H9 (cell line): ENCODE results near the gene TRPM1. TPM values are rescaled to one million over a fixed set of nuclear protein-coding genes. Genes with fewer than 3 reads are reported as not detected.
A peak's percentile ranks its signal among the peaks of the same experiment; 100 is the strongest.

Experiments used
- DNase-seq: peaks from one replicate; pipeline ENCODE4 v3.0.0-alpha.2; 2017
- H2AFZ ChIP-seq: one replicate; pipeline ENCODE4 v1.6.1; 2013; ENCODE audit warnings: mild to moderate bottlenecking, low read length, control low read depth, moderate library complexity
- H2AK5ac ChIP-seq: 2 replicates; pipeline ENCODE4 v1.6.1; 2013; ENCODE audit warnings: low read length, control low read depth, mixed read lengths; ENCODE audit not compliant: insufficient read length
- H2BK120ac ChIP-seq: one replicate; pipeline ENCODE4 v1.6.1; 2013; ENCODE audit warnings: low read depth, mild to moderate bottlenecking, low read length, control low read depth, inconsistent platforms; ENCODE audit not compliant: poor library complexity, severe bottlenecking
- H2BK12ac ChIP-seq: 2 replicates; pipeline ENCODE4 v1.6.1; 2013; ENCODE audit warnings: low read length, control low read depth, mixed read lengths, low read depth; ENCODE audit not compliant: insufficient read length
- H2BK15ac ChIP-seq: 2 replicates; pipeline ENCODE4 v1.6.1; 2013; ENCODE audit warnings: low read depth, low read length, control low read depth
- H2BK20ac ChIP-seq: one replicate; pipeline ENCODE4 v1.6.1; 2013; ENCODE audit warnings: low read depth, mild to moderate bottlenecking, low read length, control low read depth, inconsistent platforms; ENCODE audit not compliant: poor library complexity, severe bottlenecking
- H2BK5ac ChIP-seq: 2 replicates; pipeline ENCODE4 v1.6.1; 2013; ENCODE audit warnings: low read length, control low read depth, mixed read lengths; ENCODE audit not compliant: insufficient read length
- H3K14ac ChIP-seq: 2 replicates; pipeline ENCODE4 v1.6.1; 2013; ENCODE audit warnings: low read length, control low read depth; ENCODE audit not compliant: insufficient read depth
- H3K18ac ChIP-seq: 2 replicates; pipeline ENCODE4 v1.6.1; 2013; ENCODE audit warnings: low read depth, mild to moderate bottlenecking, mixed read lengths, low read length, control low read depth; ENCODE audit not compliant: insufficient read length
- H3K23ac ChIP-seq: 2 replicates; pipeline ENCODE4 v1.6.1; 2013; ENCODE audit warnings: low read length, control low read depth, mixed read lengths, low read depth; ENCODE audit not compliant: insufficient read length
- H3K23me2 ChIP-seq: 2 replicates; pipeline ENCODE4 v1.6.1; 2013; ENCODE audit warnings: low read depth, mild to moderate bottlenecking, mixed read lengths, low read length, control low read depth; ENCODE audit not compliant: insufficient read length, poor library complexity, severe bottlenecking
- H3K27ac ChIP-seq: 2 replicates; pipeline ENCODE4 v1.5.1; 2013; ENCODE audit warnings: low read length, control low read depth, mixed read lengths, low read depth; ENCODE audit not compliant: insufficient read length
- H3K27me3 ChIP-seq: 2 replicates; pipeline ENCODE4 v1.6.1; 2013; ENCODE audit warnings: low read length, control low read depth, inconsistent platforms; ENCODE audit not compliant: insufficient read depth
- H3K4ac ChIP-seq: 2 replicates; pipeline ENCODE4 v1.6.1; 2013; ENCODE audit warnings: low read depth, mild to moderate bottlenecking, control low read depth, inconsistent platforms, low read length, moderate library complexity
- H3K4me1 ChIP-seq: 2 replicates; pipeline ENCODE4 v1.6.1; 2013; ENCODE audit warnings: low read length, control low read depth, inconsistent platforms; ENCODE audit not compliant: insufficient read depth
- H3K4me2 ChIP-seq: 2 replicates; pipeline ENCODE4 v1.6.1; 2013; ENCODE audit warnings: low read length, control low read depth, mixed read lengths; ENCODE audit not compliant: insufficient read length, insufficient read depth
- H3K56ac ChIP-seq: 2 replicates; pipeline ENCODE4 v1.6.1; 2013; ENCODE audit warnings: low read depth, mild to moderate bottlenecking, mixed read lengths, low read length, control low read depth; ENCODE audit not compliant: insufficient read length
- H3K79me1 ChIP-seq: 2 replicates; pipeline ENCODE4 v1.6.1; 2013; ENCODE audit warnings: low read depth, mild to moderate bottlenecking, moderate library complexity, low read length, control low read depth, inconsistent platforms; ENCODE audit not compliant: insufficient read depth, poor library complexity, severe bottlenecking
- H3K79me2 ChIP-seq: 2 replicates; pipeline ENCODE4 v1.6.1; 2013; ENCODE audit warnings: low read length, control low read depth, inconsistent platforms; ENCODE audit not compliant: insufficient read depth
- H3K9ac ChIP-seq: 2 replicates; pipeline ENCODE4 v1.6.1; 2013; ENCODE audit warnings: low read length, control low read depth, mixed read lengths; ENCODE audit not compliant: insufficient read length; ENCODE audit errors: extremely low read depth
- H3K9me3 ChIP-seq: one replicate; pipeline ENCODE4 v1.6.1; 2013; ENCODE audit warnings: low read depth, low read length, inconsistent platforms; ENCODE audit not compliant: control insufficient read depth
- H3T11ph ChIP-seq: one replicate; pipeline ENCODE4 v1.6.1; 2013; ENCODE audit warnings: mild to moderate bottlenecking, low read length, control low read depth, inconsistent platforms
- H4K20me1 ChIP-seq: one replicate; pipeline ENCODE4 v1.6.1; 2013; ENCODE audit not compliant: control insufficient read depth, insufficient read length, insufficient read depth
- H4K5ac ChIP-seq: 2 replicates; pipeline ENCODE4 v1.6.1; 2013; ENCODE audit warnings: low read depth, mild to moderate bottlenecking, mixed read lengths, low read length, control low read depth; ENCODE audit not compliant: insufficient read length
- H4K8ac ChIP-seq: replicated peaks from 2 replicates; pipeline ENCODE4 v1.6.1; 2013; ENCODE audit warnings: low read length, control low read depth, mixed read lengths, low read depth; ENCODE audit not compliant: insufficient read length
- H4K91ac ChIP-seq: 2 replicates; pipeline ENCODE4 v1.6.1; 2013; ENCODE audit warnings: low read depth, mild to moderate bottlenecking, moderate library complexity, mixed read lengths, low read length, control low read depth; ENCODE audit not compliant: insufficient read length
- H3K27ac Mint-ChIP-seq, 3 experiments: 2 replicates in 2 of 3; 3 replicates in 1 of 3; pipeline ENCODE4 v1.8.0; 2020 to 2021; ENCODE audit warnings: mixed read lengths in 3 of 3, mild to moderate bottlenecking in 1 of 3, moderate library complexity in 1 of 3
- H3K27me3 Mint-ChIP-seq: 2 replicates; pipeline ENCODE4 v1.8.0; 2021; ENCODE audit warnings: low read depth, mild to moderate bottlenecking, moderate library complexity, mixed read lengths
- H3K36me3 Mint-ChIP-seq, 3 experiments: 2 replicates in 2 of 3; 3 replicates in 1 of 3; pipeline ENCODE4 v1.8.0; 2020 to 2021; ENCODE audit warnings: low read depth in 3 of 3, mixed read lengths in 3 of 3; ENCODE audit not compliant: insufficient read depth in 1 of 3
- H3K4me1 Mint-ChIP-seq, 2 experiments: 2 replicates each; pipeline ENCODE4 v1.8.0; 2020; ENCODE audit warnings: mixed read lengths in 2 of 2
- H3K4me3 Mint-ChIP-seq, 2 experiments: 2 replicates in 1 of 2; 3 replicates in 1 of 2; pipeline ENCODE4 v1.8.0; 2020 to 2021; ENCODE audit warnings: mild to moderate bottlenecking in 2 of 2, mixed read lengths in 2 of 2, moderate library complexity in 1 of 2
- H3K9me3 Mint-ChIP-seq, 2 experiments: 2 replicates in 1 of 2; 3 replicates in 1 of 2; pipeline ENCODE4 v1.8.0; 2020; ENCODE audit warnings: mild to moderate bottlenecking in 2 of 2, mixed read lengths in 2 of 2, moderate library complexity in 1 of 2
- CTCF ChIP-seq: fragments of 200-600 bp; sonication (generic); conservative IDR thresholded peaks from 3 replicates; pipeline ENCODE4 v1.8.0; 2021; ENCODE audit warnings: antibody characterized with exemption, mild to moderate bottlenecking
- WGBS: extraction: QIAGEN DNeasy Blood & Tissue Kit; methylation state at CpG from one replicate; pipeline ENCODE4 v1.1.7; 2013; ENCODE audit warnings: missing lambda C conversion rate, low lambda C conversion rate, mixed read lengths; ENCODE audit not compliant: insufficient read length; ENCODE audit errors: extremely low coverage; 5-methylcytosine and 5-hydroxymethylcytosine counted together
- microRNA-seq: library from miRNA; unstranded; fragments of <30 nt; microRNA quantifications from one replicate; pipeline ENCODE4, GENCODE V29; 2020; ENCODE audit warnings: borderline microRNAs expressed
- total RNA-seq: library from RNA; stranded (reverse); gene quantifications from 2 replicates; pipeline ENCODE4 v1.2.1, GENCODE V29; 2021

The TRPM1 gene
- total RNA-seq, 1 experiment from 2014 or later, result not detected

DNA sequence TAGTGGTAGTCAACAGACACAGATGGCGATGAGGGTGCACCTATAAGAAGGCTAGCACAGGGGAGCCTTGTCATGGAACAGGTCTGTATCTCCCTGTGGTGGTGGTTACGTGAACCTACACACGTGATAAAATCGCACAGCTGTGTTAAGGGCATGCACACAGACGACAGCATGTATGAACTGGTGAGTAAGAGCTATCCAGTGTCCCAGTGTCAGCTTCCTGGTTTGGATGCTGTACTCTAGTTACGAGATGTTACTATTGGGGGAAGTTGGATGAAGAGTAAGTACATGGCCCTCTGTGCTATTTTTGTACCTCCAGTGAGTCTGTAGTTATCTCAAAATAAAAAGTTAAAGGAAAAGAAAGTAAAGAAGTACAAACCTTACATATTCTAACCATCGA lies 148.3 kb downstream of the TRPM1 start:
- Histone ChIP-seq H3K23ac (no peak overlapping the region), H2BK5ac (no peak overlapping the region), H3K9ac (no peak overlapping the region), H3K56ac (no peak overlapping the region), H3K9me3 (no peaks in the 10 kb centered on the region), H3K23me2 (no peaks in the 10 kb centered on the region), H3K79me2 (no peaks in the 10 kb centered on the region), H4K5ac (no peak overlapping the region), H3K4me1 (no peaks in the 10 kb centered on the region; the same call in 1 of the 2 replicates), H2AFZ (no peak overlapping the region), H3K18ac (no peak overlapping the region), H2BK120ac (no peak overlapping the region), H3K27me3 (no peaks in the 10 kb centered on the region), H3K14ac (no peak overlapping the region), H2BK12ac (no peak overlapping the region), H4K8ac (no peak overlapping the region), H3T11ph (no peak overlapping the region), H3K4ac (no peak overlapping the region), H2AK5ac (no peak overlapping the region), H4K91ac (no peak overlapping the region), H2BK15ac (no peak overlapping the region), H3K4me2 (no peak overlapping the region), H4K20me1 (no peaks in the 10 kb centered on the region), H2BK20ac (no peak overlapping the region), H3K79me1 (no peaks in the 10 kb centered on the region), H3K27ac (no peak overlapping the region)
- peaks cover 2 to 7% of the 10 kb centered on the region in 2 experiments; a peak in 2 of 5 replicates for H3K9me3 Mint-ChIP-seq
- no peak overlapping the region for H3K4me3 Mint-ChIP-seq
- no peaks in the 10 kb centered on the region for H3K27me3 Mint-ChIP-seq
- peak overlapping the region in 1 of 3 experiments; percentile 64; a peak in 1 of 7 replicates for H3K27ac Mint-ChIP-seq
- WGBS, result no CpG with 5 or more reads among the region's 7 CpGs
- DNase-seq, result no peak
- H3K4me1 Mint-ChIP-seq, result peaks cover 5 to 10% of the 10 kb centered on the region in 2 experiments; a peak in 2 of 4 replicates
- H3K36me3 Mint-ChIP-seq, result peaks cover 32 to 87% (median 75%) of the 10 kb centered on the region in 3 experiments; a peak in 6 of 7 replicates
- TF ChIP-seq CTCF, result no peak

Small RNA genes lying within 50 kb of the gene (microRNA-seq; reads per million reads assigned to microRNA genes)
- gene MIR211, result 0.70 reads per million

Other genes with a start within 250 kb of the TRPM1 start
- gene FAN1, start 197.8 kb downstream of the TRPM1 start, total RNA-seq, result 27.4 and 28.2 TPM in 2 replicates
- gene MTMR10, start 110.1 kb downstream of the TRPM1 start, total RNA-seq, result 20.4 and 23.2 TPM in 2 replicates
- gene KLF13, start 225.1 kb upstream of the TRPM1 start, total RNA-seq, result 30.6 and 33.4 TPM in 2 replicates